Heart left ventricle (tissue), 13 donors: Measurements from ENCODE around the gene ABLIM2.

Experiments
- POLR2A ChIP-seq, 2 donors: fragments of 450-650 bp; IDR thresholded peaks; one replicate each; pipeline ENCODE4 v1.6.1; 2017; ENCODE audit warnings: antibody characterized with exemption in 2 of 2, mild to moderate bottlenecking in 2 of 2, moderate library complexity in 2 of 2
- TF ChIP-seq, protein P1 (sequence below), 12 donors: fragments of 200-600 bp; sonication (generic) in 4 of 12; IDR thresholded peaks; one replicate each; pipeline versions ENCODE4 v1.5.0 to v1.8.0; 2018 to 2022; ENCODE audit warnings: antibody characterized with exemption in 12 of 12, mild to moderate bottlenecking in 5 of 12
- donor health status: ischemic (EF 13 %, LVEDD 7.1; RV severe dilation, severe dysfunction).
- donor health status: DM: no; HTN: yes; CAD: no.
- donor health status: DM: no; HTN: no; CAD: no.
- donor health status: ischemic (EF 25% LVEDD 6.9; RV normal size, moderate dysfunction).
- donor health status: ischemic (EF 25% LVEDD 5.7; RV mildly dilated, moderate dysfunction).
- donor health status: ischemic (EF 35%, LVEDD 5.7; RV mildly dilated, moderate dysfunction).
- donor health status: nonischemic (EF 11% LVEDD 7.7; RV severe dilation, severe dysfunction).
- donor health status: DM: yes; HTN: yes; CAD: no.
- donor health status: PGD.
- donor health status: ischemic (EF 29% LVEDD 5.4; RV normal size, mild dysfunction).
- donor health status: nonischemic (EF 23%, LVEDD 6.1; RV moderate dilation, normal function).

- TF ChIP-seq, protein P1, sequence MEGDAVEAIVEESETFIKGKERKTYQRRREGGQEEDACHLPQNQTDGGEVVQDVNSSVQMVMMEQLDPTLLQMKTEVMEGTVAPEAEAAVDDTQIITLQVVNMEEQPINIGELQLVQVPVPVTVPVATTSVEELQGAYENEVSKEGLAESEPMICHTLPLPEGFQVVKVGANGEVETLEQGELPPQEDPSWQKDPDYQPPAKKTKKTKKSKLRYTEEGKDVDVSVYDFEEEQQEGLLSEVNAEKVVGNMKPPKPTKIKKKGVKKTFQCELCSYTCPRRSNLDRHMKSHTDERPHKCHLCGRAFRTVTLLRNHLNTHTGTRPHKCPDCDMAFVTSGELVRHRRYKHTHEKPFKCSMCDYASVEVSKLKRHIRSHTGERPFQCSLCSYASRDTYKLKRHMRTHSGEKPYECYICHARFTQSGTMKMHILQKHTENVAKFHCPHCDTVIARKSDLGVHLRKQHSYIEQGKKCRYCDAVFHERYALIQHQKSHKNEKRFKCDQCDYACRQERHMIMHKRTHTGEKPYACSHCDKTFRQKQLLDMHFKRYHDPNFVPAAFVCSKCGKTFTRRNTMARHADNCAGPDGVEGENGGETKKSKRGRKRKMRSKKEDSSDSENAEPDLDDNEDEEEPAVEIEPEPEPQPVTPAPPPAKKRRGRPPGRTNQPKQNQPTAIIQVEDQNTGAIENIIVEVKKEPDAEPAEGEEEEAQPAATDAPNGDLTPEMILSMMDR (IDR thresholded peaks at IDR 0.05), result no peak
- no peak for TF ChIP-seq POLR2A (IDR thresholded peaks at IDR 0.05)
Observed at GRCh38 chr4:8048856-8049676, 109.5 kb downstream of the ABLIM2 start.
